Measurements from ENCODE around the gene SETD2. TPM values are rescaled to one million over a fixed set of nuclear protein-coding genes. Genes with fewer than 3 reads are reported as not detected.
A peak's percentile ranks its signal among the peaks of the same experiment; 100 is the strongest.

SETD2 gene
- total RNA-seq, 1 donor from 2014 or later, result 53.2 TPM

DNA sequence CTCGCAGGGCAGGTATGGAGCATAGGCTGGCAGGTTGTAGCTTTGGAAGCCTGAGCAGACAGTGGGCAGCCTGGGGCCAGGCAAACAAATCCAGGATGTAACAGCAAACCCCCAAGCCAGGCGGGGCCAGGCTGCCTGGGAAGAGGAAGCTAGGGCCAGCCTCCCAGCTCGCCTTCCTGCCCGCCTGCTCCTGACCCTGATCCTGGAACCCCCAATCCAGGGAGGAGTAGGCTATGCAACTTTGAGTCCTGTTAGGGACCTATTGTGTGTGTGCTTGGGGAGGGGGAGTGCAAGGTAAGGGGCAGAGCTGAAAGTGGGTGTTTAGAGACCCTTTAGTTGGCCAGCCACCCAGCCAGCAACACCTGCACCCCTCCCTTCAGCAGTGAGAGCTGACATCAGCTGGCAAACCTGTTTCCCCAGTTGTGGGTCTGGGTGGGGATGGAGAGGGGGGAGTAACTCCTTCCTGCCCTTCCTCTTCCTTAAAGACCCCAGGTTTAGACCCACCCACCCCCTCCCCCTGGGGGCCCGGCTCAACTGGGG is 181.9 kb downstream of the SETD2 start:
- TF ChIP-seq, protein P1, sequence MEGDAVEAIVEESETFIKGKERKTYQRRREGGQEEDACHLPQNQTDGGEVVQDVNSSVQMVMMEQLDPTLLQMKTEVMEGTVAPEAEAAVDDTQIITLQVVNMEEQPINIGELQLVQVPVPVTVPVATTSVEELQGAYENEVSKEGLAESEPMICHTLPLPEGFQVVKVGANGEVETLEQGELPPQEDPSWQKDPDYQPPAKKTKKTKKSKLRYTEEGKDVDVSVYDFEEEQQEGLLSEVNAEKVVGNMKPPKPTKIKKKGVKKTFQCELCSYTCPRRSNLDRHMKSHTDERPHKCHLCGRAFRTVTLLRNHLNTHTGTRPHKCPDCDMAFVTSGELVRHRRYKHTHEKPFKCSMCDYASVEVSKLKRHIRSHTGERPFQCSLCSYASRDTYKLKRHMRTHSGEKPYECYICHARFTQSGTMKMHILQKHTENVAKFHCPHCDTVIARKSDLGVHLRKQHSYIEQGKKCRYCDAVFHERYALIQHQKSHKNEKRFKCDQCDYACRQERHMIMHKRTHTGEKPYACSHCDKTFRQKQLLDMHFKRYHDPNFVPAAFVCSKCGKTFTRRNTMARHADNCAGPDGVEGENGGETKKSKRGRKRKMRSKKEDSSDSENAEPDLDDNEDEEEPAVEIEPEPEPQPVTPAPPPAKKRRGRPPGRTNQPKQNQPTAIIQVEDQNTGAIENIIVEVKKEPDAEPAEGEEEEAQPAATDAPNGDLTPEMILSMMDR (conservative IDR thresholded peaks at IDR 0.05), result no peak
- H3K27ac Mint-ChIP-seq, result peak overlapping the region; percentile 89
- peaks cover 26% of the 10 kb centered on the region for H3K4me1 Mint-ChIP-seq (ENCODE audit: unreplicated experiment)
- peaks cover 5% of the 10 kb centered on the region for H3K36me3 Mint-ChIP-seq
- H3K27me3 Mint-ChIP-seq, result no peaks in the 10 kb centered on the region
- no peaks in the 10 kb centered on the region for H3K9me3 Mint-ChIP-seq
- no peak for DNase-seq (ENCODE audit: extremely low spot score, unreplicated experiment)
- H3K4me3 Mint-ChIP-seq, result peak overlapping the region; percentile 83

- H3K27me3 Mint-ChIP-seq, result no peaks in the 10 kb centered on the region
- TF ChIP-seq, protein P1 (conservative IDR thresholded peaks at IDR 0.05), result no peak
- peaks cover 16% of the 10 kb centered on the region for H3K4me1 Mint-ChIP-seq (ENCODE audit: unreplicated experiment)
- H3K9me3 Mint-ChIP-seq, result no peaks in the 10 kb centered on the region
- H3K27ac Mint-ChIP-seq, result no peak overlapping the region
- H3K36me3 Mint-ChIP-seq, result no peaks in the 10 kb centered on the region
- no peak for DNase-seq (ENCODE audit: extremely low spot score, unreplicated experiment)
- H3K4me3 Mint-ChIP-seq, result peak overlapping the region; percentile 86
Measured at GRCh38 chr3:46979958-46980497, 183.9 kb downstream of the SETD2 start.

GRCh38 chr3:46978985-46979944 is 184.6 kb downstream of the SETD2 start, which contains the start of gene NBEAL2:
Gene NBEAL2 (plus strand): TSS chr3:46979666. CDS start chr3:46979862, 196 bp downstream.
- peak within 1 kb of the TSS; percentile 89 for H3K4me3 Mint-ChIP-seq
- peaks cover 17% of the 10 kb centered on the region for H3K4me1 Mint-ChIP-seq (ENCODE audit: unreplicated experiment)
- no peaks in the 10 kb centered on the region for H3K27me3 Mint-ChIP-seq
- H3K9me3 Mint-ChIP-seq, result no peaks in the 10 kb centered on the region
- DNase-seq (ENCODE audit: extremely low spot score, unreplicated experiment), result peak; percentile 90
- TF ChIP-seq, protein P1 (conservative IDR thresholded peaks at IDR 0.05), result peak; percentile 24
- H3K27ac Mint-ChIP-seq, result peak within 1 kb of the TSS; percentile 92
- peaks cover 7% of the 10 kb centered on the region for H3K36me3 Mint-ChIP-seq

DNA sequence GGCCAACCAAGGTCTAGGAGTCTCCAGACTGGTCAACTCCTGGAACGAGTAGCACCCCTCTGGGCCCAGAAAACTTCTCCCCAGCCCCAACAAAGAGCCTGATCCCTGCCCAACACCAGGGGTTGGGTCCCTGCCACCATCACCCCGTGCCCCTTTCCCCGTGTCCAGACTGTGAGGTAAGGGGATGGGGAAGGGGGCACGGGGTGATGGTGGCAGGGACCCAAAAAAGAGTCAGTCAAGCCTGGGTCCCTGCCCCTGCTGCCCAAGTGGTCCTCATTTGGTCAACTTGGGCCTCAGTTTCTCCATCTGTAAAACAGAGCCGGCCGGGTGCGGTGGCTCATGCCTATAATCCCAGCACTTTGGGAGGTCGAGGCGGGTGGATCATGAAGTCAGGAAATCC is 185.5 kb downstream of the SETD2 start:
- Mint-ChIP-seq H3K27me3 (no peaks in the 10 kb centered on the region), H3K9me3 (no peaks in the 10 kb centered on the region), H3K27ac (peak overlapping the region; percentile 99), H3K4me1 (ENCODE audit: unreplicated experiment) (peaks cover 24% of the 10 kb centered on the region), H3K4me3 (peak overlapping the region; percentile 99), H3K36me3 (peaks cover 7% of the 10 kb centered on the region)
- TF ChIP-seq, protein P1 (conservative IDR thresholded peaks at IDR 0.05), result no peak
- DNase-seq (ENCODE audit: extremely low spot score, unreplicated experiment), result no peak

DNA sequence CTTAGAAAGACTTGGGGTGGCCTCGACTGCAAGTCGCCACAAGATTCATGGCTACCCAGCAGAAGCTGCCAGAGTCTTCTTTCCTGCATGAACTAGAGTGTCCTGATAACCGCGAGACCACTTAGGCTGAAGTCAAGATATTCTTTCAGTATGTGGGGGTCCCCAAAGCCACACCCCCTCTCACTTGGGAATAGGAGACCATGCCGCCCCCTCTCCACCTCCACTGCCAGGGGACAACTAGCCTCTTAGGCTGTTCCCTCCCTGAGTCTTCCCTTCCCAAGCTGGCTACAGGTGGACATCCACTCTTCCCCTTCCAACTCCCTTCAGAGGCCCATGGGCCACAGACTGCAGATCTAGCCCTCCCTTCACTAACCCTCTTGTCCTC is 186.1 kb downstream of the SETD2 start:
- Mint-ChIP-seq H3K36me3 (peaks cover 7% of the 10 kb centered on the region), H3K27me3 (no peaks in the 10 kb centered on the region), H3K9me3 (no peaks in the 10 kb centered on the region), H3K4me1 (ENCODE audit: unreplicated experiment) (peaks cover 24% of the 10 kb centered on the region), H3K4me3 (peak overlapping the region; percentile 99), H3K27ac (peak overlapping the region; percentile 99)
- TF ChIP-seq, protein P1 (conservative IDR thresholded peaks at IDR 0.05), result no peak
- DNase-seq (ENCODE audit: extremely low spot score, unreplicated experiment), result no peak
